Uterus (tissue), 2 donors: Measurements from ENCODE around the gene CEP162.

ENCODE experiments used
- CTCF ChIP-seq, 4 experiments: fragments of 200-600 bp in 2 of 4; fragments of 450-650 bp in 2 of 4; sonication (generic) in 2 of 4; IDR thresholded peaks; one replicate each; pipeline ENCODE4 v1.5.1; 2016 to 2019; ENCODE audit warnings: antibody characterized with exemption in 4 of 4, mild to moderate bottlenecking in 2 of 4, moderate library complexity in 1 of 4
- POLR2A ChIP-seq, 2 donors: fragments of 450-650 bp; IDR thresholded peaks; one replicate each; pipeline ENCODE4 v1.6.1; 2016; ENCODE audit warnings: antibody characterized with exemption in 2 of 2, mild to moderate bottlenecking in 1 of 2, moderate library complexity in 1 of 2

GRCh38 chr6:84227434-84228197 lies at the start of gene CEP162:
- peak; percentile 59 to 73 (median 68) for TF ChIP-seq CTCF (IDR thresholded peaks at IDR 0.05)
- TF ChIP-seq POLR2A (IDR thresholded peaks at IDR 0.05): no peak
